ENCODE results near the gene SMPDL3A.
A peak's percentile ranks its signal among the peaks of the same experiment; 100 is the strongest.
"Not testable (repeated sequence)": the region's sequence is repeated elsewhere in the genome, so short reads cannot be mapped to it uniquely, and the experiment has no call there.

Gene SMPDL3A

GRCh38 chr6:122789182-122790027 is at the start of gene SMPDL3A:
Gene SMPDL3A, plus strand, starts transcription at chr6:122789258. Its CDS starts 89 bp downstream, at chr6:122789347.
- peak within 1 kb of the TSS; percentile 64 for H3K4me3 ChIP-seq (ENCODE audit: low read depth, low read length)

- H3K4me3 ChIP-seq (ENCODE audit: low read depth, low read length): no peak overlapping the region
These were observed 49.0 kb upstream of the SMPDL3A start for GRCh38 chr6:122740091-122740490.

- H3K4me3 ChIP-seq (ENCODE audit: low read depth, low read length): no peak overlapping the region
These were observed 48.1 kb upstream of the SMPDL3A start for GRCh38 chr6:122740936-122741335.

GRCh38 chr6:122744247-122744646 is 44.8 kb upstream of the SMPDL3A start:
- H3K4me3 ChIP-seq (ENCODE audit: low read depth, low read length): not testable (repeated sequence)

GRCh38 chr6:122744856-122745255 is 44.2 kb upstream of the SMPDL3A start:
- H3K4me3 ChIP-seq (ENCODE audit: low read depth, low read length): not testable (repeated sequence)

- H3K4me3 ChIP-seq (ENCODE audit: low read depth, low read length): no peak overlapping the region
These were observed 42.4 kb upstream of the SMPDL3A start for GRCh38 chr6:122746688-122747087.

- H3K4me3 ChIP-seq (ENCODE audit: low read depth, low read length): no peak overlapping the region
These were observed 41.5 kb upstream of the SMPDL3A start for GRCh38 chr6:122747573-122747972.

- not testable (repeated sequence) for H3K4me3 ChIP-seq (ENCODE audit: low read depth, low read length)
These were observed 40.1 kb upstream of the SMPDL3A start for GRCh38 chr6:122748945-122749344.

- no peak overlapping the region for H3K4me3 ChIP-seq (ENCODE audit: low read depth, low read length)
These were observed 39.5 kb upstream of the SMPDL3A start for GRCh38 chr6:122749451-122750050.

- H3K4me3 ChIP-seq (ENCODE audit: low read depth, low read length): no peak overlapping the region
These were observed 37.7 kb upstream of the SMPDL3A start for GRCh38 chr6:122751326-122751725.

GRCh38 chr6:122752459-122752858 is 36.6 kb upstream of the SMPDL3A start:
- H3K4me3 ChIP-seq (ENCODE audit: low read depth, low read length): no peak overlapping the region

- H3K4me3 ChIP-seq (ENCODE audit: low read depth, low read length): no peak overlapping the region
These were observed 35.9 kb upstream of the SMPDL3A start for GRCh38 chr6:122753000-122753687.

- no peak overlapping the region for H3K4me3 ChIP-seq (ENCODE audit: low read depth, low read length)
These were observed 35.4 kb upstream of the SMPDL3A start for GRCh38 chr6:122753688-122754056.

- H3K4me3 ChIP-seq (ENCODE audit: low read depth, low read length): no peak overlapping the region
These were observed 34.8 kb upstream of the SMPDL3A start for GRCh38 chr6:122754191-122754731.

- H3K4me3 ChIP-seq (ENCODE audit: low read depth, low read length): no peak overlapping the region
These were observed 33.2 kb upstream of the SMPDL3A start for GRCh38 chr6:122755901-122756300.

GRCh38 chr6:122758927-122759334 is 30.1 kb upstream of the SMPDL3A start:
- H3K4me3 ChIP-seq (ENCODE audit: low read depth, low read length): no peak overlapping the region

GRCh38 chr6:122760330-122760729 is 28.7 kb upstream of the SMPDL3A start:
- no peak overlapping the region for H3K4me3 ChIP-seq (ENCODE audit: low read depth, low read length)

GRCh38 chr6:122766256-122766655 is 22.8 kb upstream of the SMPDL3A start:
- no peak overlapping the region for H3K4me3 ChIP-seq (ENCODE audit: low read depth, low read length)

- H3K4me3 ChIP-seq (ENCODE audit: low read depth, low read length): no peak overlapping the region
These were observed 18.0 kb upstream of the SMPDL3A start for GRCh38 chr6:122770835-122771601.

- no peak overlapping the region for H3K4me3 ChIP-seq (ENCODE audit: low read depth, low read length)
These were observed 16.2 kb upstream of the SMPDL3A start for GRCh38 chr6:122772724-122773415.

All from iPS-11a (cell line).